MM.1S (cell line): ENCODE data around the gene GPD1L.

Experiments
- EZH2 ChIP-seq: fragments of 300-600 bp; sonication (generic); optimal IDR thresholded peaks from 2 replicates; pipeline ENCODE3; 2017; ENCODE audit warnings: low read depth, mild to moderate bottlenecking, antibody characterized with exemption, low read length, mixed read lengths
- TF ChIP-seq, protein P1 (sequence below): fragments of 300-600 bp; sonication (generic); IDR thresholded peaks from 2 replicates; pipeline ENCODE4 v1.5.1; 2016; ENCODE audit warnings: antibody characterized with exemption, low read length, mixed read lengths

DNA sequence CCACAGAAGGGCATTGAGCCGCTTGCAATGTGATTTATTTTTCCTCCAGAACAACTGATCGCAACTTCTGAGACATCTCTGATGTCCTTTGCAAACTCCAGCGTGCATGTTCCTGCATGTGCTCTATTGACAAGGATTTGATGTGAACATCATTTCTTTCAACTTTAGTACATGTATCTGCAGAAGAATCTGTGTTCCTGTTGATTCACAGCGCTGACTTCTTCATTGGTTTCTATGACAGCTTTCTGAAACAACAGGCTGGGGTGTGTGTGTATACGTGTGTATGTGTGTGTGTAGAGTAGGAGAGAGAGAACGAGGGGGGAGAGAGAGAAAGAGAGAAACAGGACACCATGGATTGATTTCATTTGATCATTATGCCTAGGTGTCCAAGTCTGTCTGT lies 75.4 kb downstream of the GPD1L start:
- TF ChIP-seq, protein P1, sequence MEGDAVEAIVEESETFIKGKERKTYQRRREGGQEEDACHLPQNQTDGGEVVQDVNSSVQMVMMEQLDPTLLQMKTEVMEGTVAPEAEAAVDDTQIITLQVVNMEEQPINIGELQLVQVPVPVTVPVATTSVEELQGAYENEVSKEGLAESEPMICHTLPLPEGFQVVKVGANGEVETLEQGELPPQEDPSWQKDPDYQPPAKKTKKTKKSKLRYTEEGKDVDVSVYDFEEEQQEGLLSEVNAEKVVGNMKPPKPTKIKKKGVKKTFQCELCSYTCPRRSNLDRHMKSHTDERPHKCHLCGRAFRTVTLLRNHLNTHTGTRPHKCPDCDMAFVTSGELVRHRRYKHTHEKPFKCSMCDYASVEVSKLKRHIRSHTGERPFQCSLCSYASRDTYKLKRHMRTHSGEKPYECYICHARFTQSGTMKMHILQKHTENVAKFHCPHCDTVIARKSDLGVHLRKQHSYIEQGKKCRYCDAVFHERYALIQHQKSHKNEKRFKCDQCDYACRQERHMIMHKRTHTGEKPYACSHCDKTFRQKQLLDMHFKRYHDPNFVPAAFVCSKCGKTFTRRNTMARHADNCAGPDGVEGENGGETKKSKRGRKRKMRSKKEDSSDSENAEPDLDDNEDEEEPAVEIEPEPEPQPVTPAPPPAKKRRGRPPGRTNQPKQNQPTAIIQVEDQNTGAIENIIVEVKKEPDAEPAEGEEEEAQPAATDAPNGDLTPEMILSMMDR: no peak
- TF ChIP-seq EZH2: no peak
